ENCODE results near the gene HTR3B. TPM values are rescaled to one million over a fixed set of nuclear protein-coding genes. Genes with fewer than 3 reads are reported as not detected.
"Not testable (repeated sequence)": the region's sequence is repeated elsewhere in the genome, so short reads cannot be mapped to it uniquely, and the experiment has no call there.

Gene HTR3B
- total RNA-seq, 4 donors from 2014 or later = not detected

GRCh38 chr11:113906516-113906915 is 1.9 kb downstream of the HTR3B start:
- TF ChIP-seq CTCF (IDR thresholded peaks at IDR 0.05) = no peak
- no peak for TF ChIP-seq POLR2A (IDR thresholded peaks at IDR 0.05)
- no peak overlapping the region for H3K4me3 ChIP-seq (ENCODE audit: low read depth, poor library complexity, severe bottlenecking)
- intact Hi-C loops (cut with DNase I; ENCODE audit: low total_unique reads) = no loop called here
- 79 to 91% methylated on average over 2 of the region's 2 CpGs for WGBS, 2 donors
- peak in 1 of 2 donors; percentile 9 for DNase-seq (ENCODE audit: low spot score in 2 of 2)

GRCh38 chr11:113907152-113907551 is 2.6 kb downstream of the HTR3B start:
- WGBS, 2 donors = 34 to 50% methylated on average over 1 of the region's 1 CpG
- H3K4me3 ChIP-seq (ENCODE audit: low read depth, poor library complexity, severe bottlenecking) = no peak overlapping the region
- no peak for DNase-seq (ENCODE audit: low spot score in 2 of 2)
- intact Hi-C loops (cut with DNase I; ENCODE audit: low total_unique reads) = no loop called here
- TF ChIP-seq POLR2A (IDR thresholded peaks at IDR 0.05) (no peak), CTCF (IDR thresholded peaks at IDR 0.05) (no peak)

GRCh38 chr11:113907681-113908080 is 3.1 kb downstream of the HTR3B start:
- DNase-seq (ENCODE audit: low spot score in 2 of 2) = peak in 1 of 2 donors; percentile 13
- intact Hi-C loops (cut with DNase I; ENCODE audit: low total_unique reads) = no loop called here
- WGBS, 2 donors = 59 to 62% methylated on average over 8 of the region's 8 CpGs
- no peak for TF ChIP-seq CTCF (IDR thresholded peaks at IDR 0.05)
- no peak for TF ChIP-seq POLR2A (IDR thresholded peaks at IDR 0.05)
- no peak overlapping the region for H3K4me3 ChIP-seq (ENCODE audit: low read depth, poor library complexity, severe bottlenecking)

GRCh38 chr11:113908098-113908497 is 3.5 kb downstream of the HTR3B start:
- no peak overlapping the region for H3K4me3 ChIP-seq (ENCODE audit: low read depth, poor library complexity, severe bottlenecking)
- intact Hi-C loops (cut with DNase I; ENCODE audit: low total_unique reads) = no loop called here
- DNase-seq (ENCODE audit: low spot score in 2 of 2) = peak in 1 of 2 donors; percentile 28
- TF ChIP-seq POLR2A (IDR thresholded peaks at IDR 0.05) = no peak
- TF ChIP-seq CTCF (IDR thresholded peaks at IDR 0.05) = no peak
- WGBS, 2 donors = 57 to 66% methylated on average over 9 of the region's 9 CpGs

GRCh38 chr11:113911491-113911890 is 6.9 kb downstream of the HTR3B start:
- peak in 1 of 2 donors; percentile 42 for DNase-seq (ENCODE audit: low spot score in 2 of 2)
- intact Hi-C loops (cut with DNase I; ENCODE audit: low total_unique reads); H3K4me3 ChIP-seq (ENCODE audit: low read depth, poor library complexity, severe bottlenecking): not testable (repeated sequence)
- WGBS, 2 donors = 90 to 97% methylated on average over 9 of the region's 9 CpGs

GRCh38 chr11:113923572-113923971 is 19.0 kb downstream of the HTR3B start:
- TF ChIP-seq POLR2A (IDR thresholded peaks at IDR 0.05) (no peak), CTCF (IDR thresholded peaks at IDR 0.05) (no peak)
- H3K4me3 ChIP-seq (ENCODE audit: low read depth, poor library complexity, severe bottlenecking) = no peak overlapping the region
- WGBS, 2 donors = 72 to 83% methylated on average over 2 of the region's 2 CpGs
- no peak for DNase-seq (ENCODE audit: low spot score in 2 of 2)
- intact Hi-C loops (cut with DNase I; ENCODE audit: low total_unique reads) = no loop called here
